ENCODE data around the gene WNT9A. TPM values are rescaled to one million over a fixed set of nuclear protein-coding genes. Genes with fewer than 3 reads are reported as not detected.

WNT9A gene
- total and polyA plus RNA-seq, 9 of the 15 experiments (the other 6 are each of a cell fraction or from before 2014, with no cell fraction given), result 0.04 to 0.17 (median 0.10) TPM; not detected in 4

DNA sequence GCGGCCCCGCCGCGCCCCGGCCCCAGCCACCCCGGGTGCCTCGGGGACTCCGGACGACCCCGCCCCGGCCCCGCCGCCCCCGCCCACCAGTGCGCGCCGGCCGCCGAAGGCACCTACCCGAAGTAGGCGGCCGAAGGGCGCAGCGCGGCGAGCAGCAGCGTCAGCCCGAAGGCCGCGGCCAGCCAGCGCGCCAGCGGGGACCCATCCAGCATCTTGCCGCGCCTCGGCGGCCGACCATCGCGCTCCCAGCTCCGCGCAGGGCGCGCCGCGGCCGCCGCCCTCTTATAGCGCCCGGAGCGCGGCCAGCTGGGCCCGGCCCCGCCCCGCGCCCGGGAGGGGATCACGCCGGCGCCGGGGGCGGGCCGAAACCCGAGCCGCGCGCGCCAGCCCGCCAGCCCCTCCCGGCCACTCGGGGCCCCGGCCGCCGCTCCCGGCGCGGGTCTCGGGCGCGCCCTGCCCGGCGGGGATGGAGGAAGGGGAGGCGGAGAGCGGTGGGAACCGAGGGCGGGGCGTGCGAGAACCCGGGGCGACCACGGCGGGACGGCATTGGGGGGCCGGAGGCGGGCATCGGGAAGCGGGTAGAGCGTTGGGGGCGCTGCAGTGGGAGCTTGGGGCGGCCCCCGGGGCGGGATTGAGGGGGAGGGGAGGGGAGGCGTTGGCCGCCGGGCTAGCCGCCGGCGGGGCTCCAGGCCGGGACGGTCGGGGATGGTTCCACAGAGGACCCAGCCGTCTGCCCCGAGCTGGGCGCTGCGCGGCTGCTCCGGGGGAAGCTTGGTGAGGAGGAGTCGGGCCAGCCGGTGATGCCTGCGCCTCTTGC is at the start of gene WNT9A (continued):
- no peak for TF ChIP-seq ELF4 (CRISPR knock-in tag; IDR thresholded peaks at IDR 0.05)
- TF ChIP-seq ETS2 (tag; IDR thresholded peaks at IDR 0.05; ENCODE audit: borderline replicate concordance, poor library complexity, severe bottlenecking), result no peak
- no peak for TF ChIP-seq CHCHD3 (CRISPR knock-in tag; IDR thresholded peaks at IDR 0.05)
- no peak for TF ChIP-seq KLF16 (IDR thresholded peaks at IDR 0.05)
- no peak for TF ChIP-seq ELK1 (CRISPR knock-in tag; IDR thresholded peaks at IDR 0.05)
- no peak for TF ChIP-seq SMAD1 (IDR thresholded peaks at IDR 0.05; ENCODE audit: low read depth, low read length, partially characterized antibody)
- peak; percentile 71 for TF ChIP-seq RB1 (IDR thresholded peaks at IDR 0.05; ENCODE audit: low read depth)
- TF ChIP-seq BCL6 (CRISPR knock-in tag; IDR thresholded peaks at IDR 0.05), result no peak
- no peak for TF ChIP-seq HMG20B (CRISPR knock-in tag; IDR thresholded peaks at IDR 0.05)
- TF ChIP-seq HDAC6 (IDR thresholded peaks at IDR 0.05; ENCODE audit: low read depth, low read length), result peak; percentile 83; the same call in 1 of the 2 replicates
- TF ChIP-seq ZNF140 (CRISPR knock-in tag; IDR thresholded peaks at IDR 0.05), result no peak
- TF ChIP-seq CHD7 (IDR thresholded peaks at IDR 0.05; ENCODE audit: low read depth, low read length), result no peak
- peak; percentile 27; the same call in 1 of the 2 replicates for TF ChIP-seq PHF8 (IDR thresholded peaks at IDR 0.05; ENCODE audit: borderline replicate concordance, low read length)
- TF ChIP-seq ZNF174 (CRISPR knock-in tag; IDR thresholded peaks at IDR 0.05), result no peak
- no peak for TF ChIP-seq ZBTB43 (CRISPR knock-in tag; IDR thresholded peaks at IDR 0.05)
